Stomach (tissue), 4 donors: ENCODE data around the gene B3GLCT.
"Not testable (repeated sequence)": the region's sequence is repeated elsewhere in the genome, so short reads cannot be mapped to it uniquely, and the experiment has no call there.

Experiments
- POLR2A ChIP-seq, 4 donors: fragments of 450-650 bp; IDR thresholded peaks; one replicate each; pipeline ENCODE4 v1.6.1; 2016; ENCODE audit warnings: antibody characterized with exemption in 4 of 4, control low read depth in 2 of 4, mild to moderate bottlenecking in 1 of 4, moderate library complexity in 1 of 4
- POLR2AphosphoS5 ChIP-seq, 3 donors: sonication (generic); formaldehyde crosslinking; IDR thresholded peaks; one replicate each; pipeline ENCODE4 v1.6.1; 2016; ENCODE audit warnings: antibody characterized with exemption in 3 of 3
- TF ChIP-seq, protein P1 (sequence below), 7 experiments: fragments of 450-650 bp in 4 of 7; fragments of 200-600 bp in 3 of 7; sonication (generic) in 3 of 7; IDR thresholded peaks; one replicate each; pipeline ENCODE4 v1.5.1; 2016 to 2019; ENCODE audit warnings: antibody characterized with exemption in 7 of 7, control low read depth in 2 of 7, mild to moderate bottlenecking in 1 of 7

- TF ChIP-seq, protein P1, sequence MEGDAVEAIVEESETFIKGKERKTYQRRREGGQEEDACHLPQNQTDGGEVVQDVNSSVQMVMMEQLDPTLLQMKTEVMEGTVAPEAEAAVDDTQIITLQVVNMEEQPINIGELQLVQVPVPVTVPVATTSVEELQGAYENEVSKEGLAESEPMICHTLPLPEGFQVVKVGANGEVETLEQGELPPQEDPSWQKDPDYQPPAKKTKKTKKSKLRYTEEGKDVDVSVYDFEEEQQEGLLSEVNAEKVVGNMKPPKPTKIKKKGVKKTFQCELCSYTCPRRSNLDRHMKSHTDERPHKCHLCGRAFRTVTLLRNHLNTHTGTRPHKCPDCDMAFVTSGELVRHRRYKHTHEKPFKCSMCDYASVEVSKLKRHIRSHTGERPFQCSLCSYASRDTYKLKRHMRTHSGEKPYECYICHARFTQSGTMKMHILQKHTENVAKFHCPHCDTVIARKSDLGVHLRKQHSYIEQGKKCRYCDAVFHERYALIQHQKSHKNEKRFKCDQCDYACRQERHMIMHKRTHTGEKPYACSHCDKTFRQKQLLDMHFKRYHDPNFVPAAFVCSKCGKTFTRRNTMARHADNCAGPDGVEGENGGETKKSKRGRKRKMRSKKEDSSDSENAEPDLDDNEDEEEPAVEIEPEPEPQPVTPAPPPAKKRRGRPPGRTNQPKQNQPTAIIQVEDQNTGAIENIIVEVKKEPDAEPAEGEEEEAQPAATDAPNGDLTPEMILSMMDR (IDR thresholded peaks at IDR 0.05), result not testable (repeated sequence)
- not testable (repeated sequence) for TF ChIP-seq POLR2A, POLR2AphosphoS5 (IDR thresholded peaks at IDR 0.05)
Observed at GRCh38 chr13:31339616-31340015, 139.8 kb downstream of the B3GLCT start.
